Muscle of leg (tissue), 11 donors: Measurements from ENCODE around the gene IGSF3. TPM values are rescaled to one million over a fixed set of nuclear protein-coding genes. Genes with fewer than 3 reads are reported as not detected.

Experiments used
- DNase-seq: peaks from one replicate; pipeline ENCODE4 v3.0.0; 2013
- H3K27ac ChIP-seq: one replicate; pipeline ENCODE4 v1.5.1; 2013; ENCODE audit warnings: mild to moderate bottlenecking, low read length, control low read depth
- H3K27me3 ChIP-seq: one replicate; pipeline ENCODE4 v1.6.1; 2013; ENCODE audit warnings: low read length; ENCODE audit not compliant: control insufficient read depth, insufficient read depth
- H3K36me3 ChIP-seq: one replicate; pipeline ENCODE4 v1.6.1; 2013; ENCODE audit warnings: low read length; ENCODE audit not compliant: control insufficient read depth, insufficient read depth
- H3K4me1 ChIP-seq: one replicate; pipeline ENCODE4 v1.6.1; 2013; ENCODE audit warnings: low read length; ENCODE audit not compliant: control insufficient read depth, insufficient read depth
- H3K4me3 ChIP-seq: one replicate; pipeline ENCODE4 v1.5.1; 2013; ENCODE audit warnings: low read length, control low read depth
- H3K9me3 ChIP-seq: replicated peaks from 2 replicates; pipeline ENCODE4 v1.6.1; 2013; ENCODE audit warnings: low read depth, low read length; ENCODE audit not compliant: control insufficient read depth
- WGBS: methylation state at CpG from one replicate; pipeline ENCODE4 v1.1.5; 2013; ENCODE audit warnings: missing lambda C conversion rate; ENCODE audit not compliant: insufficient coverage; 5-methylcytosine and 5-hydroxymethylcytosine counted together
- polyA plus RNA-seq, 8 donors: library from polyadenylated mRNA; unstranded; fragments of 120-200 nt; gene quantifications; one replicate each; pipeline versions ENCODE4 v1.2.1 to v1.2.3, GENCODE V29; 2013; ENCODE audit warnings: inconsistent platforms in 1 of 8, low replicate concordance in 1 of 8; ENCODE audit not compliant: insufficient read length in 8 of 8, insufficient read depth in 1 of 8
- total RNA-seq: library from RNA; stranded (reverse); fragments of 120-200 nt; gene quantifications from one replicate; pipeline ENCODE4 v1.2.4, GENCODE V29; 2013

IGSF3 gene
- total and polyA plus RNA-seq, 9 donors, result 25.9 to 46.4 (median 33.0) TPM

DNA sequence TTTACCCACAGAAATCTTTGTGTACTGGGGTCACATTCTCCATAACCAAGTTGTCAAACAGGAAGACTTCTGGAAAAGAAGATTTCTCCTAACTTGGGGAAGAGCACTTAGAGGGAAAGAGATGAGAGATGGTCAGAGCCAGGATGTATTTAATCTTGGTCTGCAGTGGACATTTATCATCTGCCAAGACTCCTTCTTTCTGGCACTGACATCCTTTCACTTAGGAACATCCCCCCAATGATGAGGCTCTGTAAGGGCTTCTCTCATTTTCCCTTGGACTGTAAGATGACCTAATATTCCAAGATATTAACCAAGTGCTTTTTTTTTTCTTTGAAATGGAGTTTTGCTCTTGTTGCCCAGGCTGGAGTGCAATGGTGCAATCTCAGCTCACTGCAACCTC lies 39.3 kb upstream of the IGSF3 start:
- Histone ChIP-seq H3K4me1 (peaks cover 32% of the 10 kb centered on the region), H3K9me3 (no peaks in the 10 kb centered on the region), H3K27me3 (no peaks in the 10 kb centered on the region), H3K4me3 (no peak overlapping the region), H3K36me3 (no peaks in the 10 kb centered on the region), H3K27ac (no peak overlapping the region)
- DNase-seq, result peak; percentile 76

DNA sequence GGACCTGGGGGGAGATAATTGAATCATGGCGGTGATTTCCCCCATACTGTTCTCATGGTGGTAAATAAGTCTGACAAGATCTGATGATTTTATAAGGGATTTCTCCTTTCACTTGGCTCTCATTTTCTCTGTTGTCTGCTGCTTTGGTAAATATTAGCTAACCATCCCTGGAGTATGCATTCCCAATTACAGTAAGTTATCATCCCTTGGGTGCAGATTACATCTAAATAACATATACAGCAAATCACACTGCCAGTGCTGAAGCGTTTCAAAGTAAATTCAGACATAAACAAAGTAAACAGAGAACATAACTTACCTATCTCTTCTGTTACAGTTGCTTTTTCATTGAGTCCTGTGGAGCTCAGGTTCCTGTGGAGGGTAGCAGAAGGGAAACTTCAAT lies 38.6 kb upstream of the IGSF3 start:
- Histone ChIP-seq H3K4me3 (no peak overlapping the region), H3K27me3 (no peaks in the 10 kb centered on the region), H3K27ac (no peak overlapping the region), H3K9me3 (no peaks in the 10 kb centered on the region), H3K36me3 (no peaks in the 10 kb centered on the region), H3K4me1 (peaks cover 27% of the 10 kb centered on the region)
- DNase-seq, result no peak
- WGBS, result no CpG with 5 or more reads among the region's 2 CpGs

DNA sequence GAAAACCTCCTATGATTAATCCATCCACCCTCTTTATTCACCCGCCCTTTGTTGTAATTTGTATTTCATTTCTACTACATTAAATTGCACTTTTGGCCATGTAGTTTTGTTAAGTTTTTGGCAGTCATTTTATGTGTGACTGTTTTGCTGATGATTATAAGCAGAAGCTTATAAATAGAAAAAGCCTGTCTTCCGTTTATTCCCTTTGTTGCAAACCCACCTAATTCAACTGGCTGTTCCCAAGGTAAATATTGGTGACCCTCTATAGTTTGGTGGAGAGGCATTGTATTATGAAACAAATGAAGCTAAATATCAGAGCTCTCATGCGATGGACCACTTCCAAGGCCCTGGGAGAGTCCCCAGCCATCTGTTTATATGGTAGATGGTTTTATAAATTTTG lies 36.7 kb upstream of the IGSF3 start:
- H3K9me3 ChIP-seq, result no peaks in the 10 kb centered on the region
- no peaks in the 10 kb centered on the region for H3K27me3 ChIP-seq
- DNase-seq, result peak; percentile 62
- no peak overlapping the region for H3K27ac ChIP-seq
- H3K36me3 ChIP-seq, result no peaks in the 10 kb centered on the region
- WGBS, result no CpG with 5 or more reads among the region's 3 CpGs
- peaks cover 18% of the 10 kb centered on the region for H3K4me1 ChIP-seq
- H3K4me3 ChIP-seq, result no peak overlapping the region

DNA sequence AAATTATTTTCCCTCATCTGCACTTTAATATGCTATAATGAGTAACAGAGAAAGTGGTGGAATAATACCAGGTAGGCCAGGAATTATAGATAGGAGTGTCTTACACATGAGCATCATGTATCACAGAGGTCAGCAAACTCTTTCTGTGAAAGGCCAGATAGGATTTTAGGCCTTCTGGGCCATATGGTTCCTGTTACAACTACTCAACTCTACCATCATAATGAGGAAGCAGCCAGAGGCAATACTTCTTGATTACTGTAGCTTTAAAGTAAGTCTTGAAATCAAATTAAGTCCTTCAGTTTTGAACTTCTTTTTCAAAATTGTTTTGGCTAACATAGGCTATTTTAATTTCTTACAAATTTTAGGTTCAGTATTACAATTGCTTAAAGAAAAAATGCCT lies 32.1 kb upstream of the IGSF3 start:
- peaks cover 18% of the 10 kb centered on the region for H3K4me1 ChIP-seq
- H3K36me3 ChIP-seq, result no peaks in the 10 kb centered on the region
- H3K27me3 ChIP-seq, result no peaks in the 10 kb centered on the region
- H3K9me3 ChIP-seq, result no peaks in the 10 kb centered on the region
- no peak for DNase-seq
- no peak overlapping the region for H3K27ac ChIP-seq
- no peak overlapping the region for H3K4me3 ChIP-seq

DNA sequence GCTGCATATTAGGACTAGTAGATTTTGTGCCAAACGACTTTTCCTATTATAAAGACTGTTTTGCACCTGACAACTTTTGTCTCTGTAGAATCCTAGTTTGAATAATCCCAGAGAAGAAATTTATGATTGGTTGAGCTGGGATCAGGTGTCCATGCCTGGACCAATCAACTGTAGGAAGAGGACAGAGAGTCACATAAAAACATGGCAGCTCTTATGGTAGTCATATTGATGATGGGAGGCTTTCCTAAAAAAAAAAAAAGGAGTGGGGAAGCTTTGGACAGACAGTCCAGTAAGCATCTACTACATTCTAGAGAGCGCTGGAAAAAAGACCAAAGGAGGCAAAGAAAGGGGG lies 30.7 kb upstream of the IGSF3 start:
- no peak overlapping the region for H3K4me3 ChIP-seq
- no peak overlapping the region for H3K27ac ChIP-seq
- H3K27me3 ChIP-seq, result no peaks in the 10 kb centered on the region
- no peaks in the 10 kb centered on the region for H3K36me3 ChIP-seq
- peaks cover 28% of the 10 kb centered on the region for H3K4me1 ChIP-seq
- DNase-seq, result no peak
- no peaks in the 10 kb centered on the region for H3K9me3 ChIP-seq
- WGBS, result no CpG with 5 or more reads among the region's 2 CpGs

DNA sequence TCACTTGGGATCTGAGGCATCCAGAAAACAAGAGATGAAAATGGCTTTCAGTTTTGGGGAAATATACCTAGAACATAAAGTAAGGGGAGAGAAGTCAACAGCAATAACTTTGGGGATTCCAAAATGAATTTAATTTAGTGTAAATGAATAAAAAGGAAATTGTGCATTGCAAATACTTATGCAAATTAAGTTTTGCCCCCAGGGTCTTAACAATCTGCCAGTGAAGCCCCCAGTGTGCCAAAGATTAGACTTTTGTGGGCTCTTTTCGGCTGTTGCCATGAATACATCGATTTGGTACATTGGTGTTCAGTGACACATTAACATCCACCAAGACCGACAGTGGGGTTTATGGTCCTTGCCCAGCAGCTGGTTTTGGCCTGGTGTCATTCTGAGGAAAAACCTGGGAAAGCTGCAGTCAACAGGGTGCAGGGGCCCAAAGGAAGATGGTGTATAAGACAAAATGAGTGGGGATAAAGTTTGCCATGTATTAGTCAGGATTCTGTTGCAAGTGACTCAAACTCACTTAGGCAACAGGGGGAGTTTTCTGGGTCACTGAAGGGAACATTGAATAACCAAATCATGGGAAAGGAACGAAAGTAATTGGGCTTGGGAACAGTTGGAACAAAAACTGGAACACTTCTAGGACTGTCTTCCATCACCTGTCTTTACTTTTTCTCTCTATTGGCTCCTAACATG lies 30.2 kb upstream of the IGSF3 start:
- no peaks in the 10 kb centered on the region for H3K36me3 ChIP-seq
- H3K27ac ChIP-seq, result no peak overlapping the region
- H3K9me3 ChIP-seq, result no peaks in the 10 kb centered on the region
- WGBS, result 70% methylated on average over 3 of the region's 4 CpGs
- H3K4me3 ChIP-seq, result no peak overlapping the region
- DNase-seq, result no peak
- peaks cover 32% of the 10 kb centered on the region for H3K4me1 ChIP-seq
- no peaks in the 10 kb centered on the region for H3K27me3 ChIP-seq

DNA sequence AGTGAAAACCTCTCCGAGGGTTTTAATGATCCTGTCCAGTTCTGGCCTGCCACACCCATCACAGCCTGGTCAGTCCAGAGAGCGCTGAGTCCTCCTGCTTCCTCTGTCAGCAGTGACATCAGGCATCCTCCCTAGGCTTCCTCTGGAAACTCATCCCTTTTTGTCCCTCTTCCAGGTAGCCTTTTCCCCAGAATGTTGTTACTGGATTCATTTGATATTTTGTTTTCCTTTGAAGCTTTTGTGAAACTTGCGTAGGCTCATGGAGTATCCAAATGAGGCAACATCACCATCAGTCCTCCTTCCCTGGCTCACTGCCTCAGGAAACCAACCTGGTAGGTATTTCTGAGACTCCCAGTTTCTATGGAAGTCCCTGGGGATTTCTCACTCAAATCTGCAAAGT lies 27.0 kb upstream of the IGSF3 start:
- no peak overlapping the region for H3K4me3 ChIP-seq
- peak; percentile 78 for DNase-seq
- no peak overlapping the region for H3K27ac ChIP-seq
- peaks cover 57% of the 10 kb centered on the region for H3K4me1 ChIP-seq
- 17% methylated on average over 2 of the region's 3 CpGs for WGBS
- no peaks in the 10 kb centered on the region for H3K27me3 ChIP-seq
- H3K9me3 ChIP-seq, result no peaks in the 10 kb centered on the region
- no peaks in the 10 kb centered on the region for H3K36me3 ChIP-seq

DNA sequence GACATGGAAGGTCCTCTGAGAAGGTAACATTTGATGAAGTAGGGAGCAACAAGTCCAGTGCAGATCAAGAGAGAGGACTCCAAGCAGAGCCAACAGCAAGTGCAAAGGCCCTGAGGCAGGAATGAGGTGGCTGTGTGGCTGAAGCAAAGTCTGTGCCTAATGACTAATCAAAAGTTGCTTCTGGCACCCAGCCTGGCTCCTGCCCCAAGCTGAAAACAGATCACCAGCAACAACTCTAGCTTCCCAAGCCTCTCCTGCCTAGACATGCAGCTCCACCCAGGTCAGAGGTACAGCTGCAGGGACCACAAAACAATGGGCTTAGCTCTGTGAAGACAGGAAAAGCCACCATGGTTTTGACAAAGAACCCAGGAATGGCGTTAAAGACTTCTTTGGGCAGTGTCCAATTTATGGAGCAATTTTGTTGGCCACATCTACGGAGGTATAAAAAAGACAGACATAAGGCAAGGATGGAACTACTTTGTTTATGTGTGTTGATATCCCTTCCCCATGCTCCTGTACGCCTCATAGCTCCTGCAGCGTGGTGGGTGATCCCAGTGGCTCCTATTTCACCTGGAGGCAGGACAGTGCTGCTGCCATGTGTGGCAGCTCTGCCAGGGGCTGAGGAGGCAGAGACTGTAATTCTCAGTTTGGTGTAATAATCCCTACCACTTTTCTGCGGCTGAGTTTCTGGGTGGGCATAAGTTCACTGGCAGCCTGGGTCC lies 26.4 kb upstream of the IGSF3 start:
- Histone ChIP-seq H3K4me3 (no peak overlapping the region), H3K9me3 (no peaks in the 10 kb centered on the region), H3K27me3 (no peaks in the 10 kb centered on the region), H3K4me1 (peaks cover 57% of the 10 kb centered on the region), H3K36me3 (no peaks in the 10 kb centered on the region), H3K27ac (peak overlapping the region; percentile 38)
- DNase-seq, result no peak
- 69% methylated on average over 2 of the region's 5 CpGs for WGBS

DNA sequence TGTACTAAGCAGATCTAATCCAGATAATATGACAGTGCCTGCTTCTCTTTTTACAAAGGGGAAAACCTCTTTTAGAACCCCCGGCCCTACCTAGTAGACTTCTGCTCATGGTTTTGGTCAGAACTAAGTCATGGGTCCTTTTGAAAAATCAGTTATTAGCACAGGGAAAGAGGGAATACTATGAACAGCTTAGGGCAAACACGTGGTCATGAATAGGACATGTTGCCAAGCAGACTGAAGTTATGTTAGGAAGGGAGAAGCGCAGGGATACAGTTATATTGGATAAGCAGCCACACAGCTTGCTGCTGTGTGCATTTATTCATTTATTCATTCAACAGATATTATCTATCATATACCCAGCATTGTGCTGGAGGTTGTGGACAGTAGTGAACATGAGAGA lies 25.3 kb upstream of the IGSF3 start:
- Histone ChIP-seq H3K27ac (no peak overlapping the region), H3K4me3 (no peak overlapping the region), H3K27me3 (no peaks in the 10 kb centered on the region), H3K4me1 (peaks cover 56% of the 10 kb centered on the region), H3K9me3 (no peaks in the 10 kb centered on the region), H3K36me3 (no peaks in the 10 kb centered on the region)
- peak; percentile 86 for DNase-seq
- WGBS, result no CpG with 5 or more reads among the region's 3 CpGs

DNA sequence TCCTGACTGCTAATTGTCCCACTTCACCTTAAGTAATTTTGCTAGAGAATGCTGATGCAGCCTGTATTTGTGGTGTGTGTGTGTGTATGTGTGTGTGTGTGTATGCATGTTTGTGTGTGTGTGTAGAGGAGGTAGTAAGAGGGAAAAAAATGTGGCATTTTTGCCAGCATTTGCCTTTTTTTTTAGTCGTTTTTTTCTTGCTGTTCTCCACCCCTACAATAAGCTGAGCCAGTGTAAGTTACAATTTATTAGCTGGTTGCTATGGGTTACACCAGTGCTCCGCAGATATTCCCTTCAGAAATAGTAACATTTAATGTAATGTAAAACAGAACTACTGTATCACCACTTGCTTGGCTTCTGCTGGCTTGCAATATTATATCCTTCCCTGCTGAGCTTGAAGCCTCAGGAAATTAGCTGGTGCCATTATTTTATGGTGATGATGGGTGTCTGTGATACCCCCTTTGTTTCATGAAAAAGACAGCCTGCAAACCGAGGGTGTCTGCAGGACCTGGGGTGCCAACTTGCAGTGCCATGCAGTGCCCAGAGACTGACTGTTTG lies 23.4 kb upstream of the IGSF3 start:
- Histone ChIP-seq H3K9me3 (no peaks in the 10 kb centered on the region), H3K4me3 (no peak overlapping the region), H3K27ac (peak overlapping the region; percentile 67), H3K27me3 (no peaks in the 10 kb centered on the region), H3K36me3 (no peaks in the 10 kb centered on the region), H3K4me1 (peaks cover 48% of the 10 kb centered on the region)
- whole genome bisulfite sequencing, result 0% methylated on average over 1 of the region's 3 CpGs
- peak; percentile 96 for DNase-seq
